Thoracic aorta (tissue), 2 donors: ENCODE results near the gene FBXO27. TPM values are rescaled to one million over a fixed set of nuclear protein-coding genes. Genes with fewer than 3 reads are reported as not detected.

ENCODE experiments used
- total RNA-seq, 2 donors: library from RNA; depleted of rRNA; stranded (reverse); fragments of >200 nt; gene quantifications; one replicate each; pipeline versions ENCODE4 v1.1.0 to v1.2.3, GENCODE V29; 2016

FBXO27 gene
- total RNA-seq, 2 donors from 2014 or later, result 1.5 to 37.6 TPM

Other genes starting within 250 kb of the FBXO27 start
- 1 to 10 TPM in 1 of 2 donors, not detected in 1; 2.0 TPM for gene LGALS7B, start 243.3 kb downstream of the FBXO27 start, total RNA-seq
- 1 to 10 TPM in 1 of 2 donors, not detected in 1; 3.5 TPM for gene LGALS4, start 219.6 kb downstream of the FBXO27 start, total RNA-seq
- gene ECH1, start 200.8 kb downstream of the FBXO27 start, total RNA-seq, result 10 to 100 TPM; 47.5 to 75.0 TPM
- gene HNRNPL, start 182.6 kb downstream of the FBXO27 start, total RNA-seq, result 100 to 1,000 TPM; 153 to 167 TPM
- 1 to 10 TPM; 4.7 to 5.5 TPM for gene RINL, start 154.3 kb downstream of the FBXO27 start, total RNA-seq
- 10 to 100 TPM; 42.8 to 68.4 TPM for gene SIRT2, start 132.9 kb downstream of the FBXO27 start, total RNA-seq
- 10 to 100 TPM; 25.3 to 28.4 TPM for gene NFKBIB, start 132.6 kb downstream of the FBXO27 start, total RNA-seq
- not detected for gene CCER2, start 120.4 kb downstream of the FBXO27 start, total RNA-seq
- gene SARS2, start 101.8 kb downstream of the FBXO27 start, total RNA-seq, result 10 to 100 TPM in 1 of 2 donors, 1 to 10 TPM in 1; 6.3 to 14.1 TPM
- gene MRPS12, start 101.6 kb downstream of the FBXO27 start, total RNA-seq, result 10 to 100 TPM; 24.2 to 32.5 TPM
- 10 to 100 TPM; 29.6 to 31.7 TPM for gene FBXO17, start 56.8 kb downstream of the FBXO27 start, total RNA-seq
- gene ACP7, start 51.8 kb upstream of the FBXO27 start, total RNA-seq, result not detected
- gene PAK4, start 93.2 kb upstream of the FBXO27 start, total RNA-seq, result 1 to 10 TPM; 7.4 to 8.7 TPM
- under 1 TPM in 1 of 2 donors, not detected in 1; 0.27 TPM for gene NCCRP1, start 164.4 kb upstream of the FBXO27 start, total RNA-seq
- not detected for gene SYCN, start 171.7 kb upstream of the FBXO27 start, total RNA-seq
- gene IFNL3, start 212.5 kb upstream of the FBXO27 start, total RNA-seq, result not detected
- gene IFNL4, start 216.3 kb upstream of the FBXO27 start, total RNA-seq, result not detected
- gene IFNL2, start 235.8 kb upstream of the FBXO27 start, total RNA-seq, result not detected